Hepatic stellate cell (primary cell): Measurements from ENCODE around the gene HDC.

Source experiments
- DNase-seq: peaks from one replicate; pipeline ENCODE4 v3.0.0; 2011; ENCODE audit warnings: low spot score

The HDC gene, protein sequence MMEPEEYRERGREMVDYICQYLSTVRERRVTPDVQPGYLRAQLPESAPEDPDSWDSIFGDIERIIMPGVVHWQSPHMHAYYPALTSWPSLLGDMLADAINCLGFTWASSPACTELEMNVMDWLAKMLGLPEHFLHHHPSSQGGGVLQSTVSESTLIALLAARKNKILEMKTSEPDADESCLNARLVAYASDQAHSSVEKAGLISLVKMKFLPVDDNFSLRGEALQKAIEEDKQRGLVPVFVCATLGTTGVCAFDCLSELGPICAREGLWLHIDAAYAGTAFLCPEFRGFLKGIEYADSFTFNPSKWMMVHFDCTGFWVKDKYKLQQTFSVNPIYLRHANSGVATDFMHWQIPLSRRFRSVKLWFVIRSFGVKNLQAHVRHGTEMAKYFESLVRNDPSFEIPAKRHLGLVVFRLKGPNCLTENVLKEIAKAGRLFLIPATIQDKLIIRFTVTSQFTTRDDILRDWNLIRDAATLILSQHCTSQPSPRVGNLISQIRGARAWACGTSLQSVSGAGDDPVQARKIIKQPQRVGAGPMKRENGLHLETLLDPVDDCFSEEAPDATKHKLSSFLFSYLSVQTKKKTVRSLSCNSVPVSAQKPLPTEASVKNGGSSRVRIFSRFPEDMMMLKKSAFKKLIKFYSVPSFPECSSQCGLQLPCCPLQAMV

DNA sequence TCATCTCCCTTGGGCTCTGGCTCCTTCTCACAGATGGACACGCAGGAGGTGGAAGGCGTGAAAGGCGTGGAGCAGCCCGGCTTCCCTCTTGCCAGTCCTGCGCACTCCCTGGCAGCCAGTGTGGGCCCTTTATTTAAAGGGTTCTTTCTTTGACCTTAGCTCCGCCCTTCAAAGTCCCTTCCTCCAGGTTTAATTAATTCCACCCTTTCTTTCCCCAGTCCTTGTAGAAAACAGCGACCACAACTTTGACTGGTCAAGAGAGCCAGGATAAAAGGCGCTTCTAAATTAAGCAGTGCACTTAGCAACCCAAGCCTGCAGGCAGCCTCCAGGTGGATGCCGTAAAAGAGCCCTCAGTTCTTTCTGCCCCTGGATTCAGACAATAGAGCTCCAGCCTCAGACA lies at the start of gene HDC:
TSS of gene HDC (minus strand) at position 107 of the 400 bp plus-strand sequence. CDS start at position 4, 103 bp downstream.
- no peak for DNase-seq

DNA sequence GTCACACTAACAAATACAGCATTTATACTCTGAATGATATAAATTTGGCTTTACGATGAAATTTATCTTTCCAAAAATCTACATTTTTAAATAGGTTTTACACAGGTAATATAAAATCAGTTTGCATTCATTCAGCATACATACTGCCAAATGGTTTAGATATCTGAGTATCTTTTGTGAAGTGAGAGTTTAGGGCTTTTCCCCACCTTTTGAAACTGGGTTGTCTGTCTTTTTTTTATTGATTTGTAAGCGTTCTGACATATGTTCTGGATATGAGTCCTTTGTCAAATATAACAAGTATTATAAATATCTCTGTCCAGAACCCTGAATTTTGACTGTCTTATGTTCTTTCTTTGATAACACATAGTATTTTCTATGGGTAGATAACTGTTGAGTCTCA lies 47.1 kb upstream of the HDC start:
- no peak for DNase-seq

DNA sequence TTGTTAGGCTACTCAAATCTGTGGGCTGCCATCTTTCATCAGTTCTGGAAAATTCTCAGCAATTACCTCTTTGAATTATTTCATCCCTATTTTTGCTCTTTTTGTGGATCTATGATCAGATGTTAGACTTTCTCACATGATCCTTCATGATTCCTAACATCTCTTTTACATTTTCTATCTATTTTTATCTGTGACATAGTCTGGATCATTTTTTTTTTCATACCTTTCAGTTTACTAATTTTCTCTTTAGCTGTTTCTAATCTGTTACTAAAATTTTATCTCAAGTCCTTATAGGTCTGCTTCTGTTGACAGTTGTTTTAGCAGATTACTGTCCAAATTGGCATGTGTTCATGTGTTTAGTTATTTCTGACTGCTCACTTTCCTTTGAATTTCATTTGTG lies 42.3 kb upstream of the HDC start:
- no peak for DNase-seq

DNA sequence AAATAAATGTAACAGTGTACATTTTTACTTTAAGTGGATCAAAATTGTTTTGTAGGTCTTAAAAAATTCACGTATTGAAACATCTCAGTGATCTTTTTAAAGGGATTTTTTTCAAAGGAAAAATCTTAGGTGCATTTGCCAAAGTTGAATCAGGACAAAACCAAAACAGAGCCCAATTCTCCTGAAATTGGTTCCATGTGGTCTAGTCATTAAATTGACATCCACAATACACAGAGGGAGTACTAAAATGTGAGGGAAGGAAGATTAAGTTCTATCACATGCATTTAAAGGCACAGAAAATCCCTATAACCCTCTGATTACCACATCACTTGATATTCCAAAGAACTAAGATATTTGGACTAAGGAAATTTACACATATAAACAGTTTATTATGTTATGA lies 39.3 kb upstream of the HDC start:
- no peak for DNase-seq

DNA sequence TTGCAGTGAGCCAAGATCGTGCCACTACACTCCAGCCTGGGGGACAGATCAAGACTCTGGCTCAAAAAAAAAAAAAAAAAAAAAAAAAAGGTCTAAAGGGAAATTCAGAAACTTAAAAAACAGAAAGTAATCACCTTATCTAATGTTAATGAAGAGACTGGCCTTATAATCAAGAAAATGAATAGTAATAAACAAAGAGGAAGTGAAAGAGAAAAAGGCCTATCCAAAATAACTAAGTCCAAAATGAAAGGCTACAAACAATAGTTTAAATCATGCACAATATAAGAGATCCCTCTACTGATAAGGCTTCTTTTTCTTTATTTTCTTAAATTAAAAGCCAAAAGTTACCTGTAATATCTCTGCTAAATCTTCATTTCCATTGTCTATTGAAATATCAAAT lies 37.1 kb upstream of the HDC start:
- no peak for DNase-seq

DNA sequence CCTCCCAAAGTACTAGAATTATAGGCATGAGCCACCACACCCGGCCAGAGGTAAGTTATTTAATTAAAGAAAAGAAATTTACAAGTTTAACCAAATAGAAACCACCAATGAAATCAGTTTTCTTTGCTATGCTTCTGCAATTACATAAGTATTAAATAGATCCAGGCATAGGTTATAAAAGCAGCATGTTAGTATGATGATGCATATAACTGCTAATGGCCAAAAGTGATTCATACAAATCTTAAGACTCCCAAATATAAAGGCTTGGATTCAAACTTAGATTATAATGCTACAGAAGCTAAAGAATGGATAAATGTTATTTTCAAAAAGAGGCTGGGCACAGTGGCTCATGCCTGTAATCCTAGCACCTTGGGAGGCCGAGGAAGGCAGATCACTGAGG lies 32.8 kb upstream of the HDC start:
- no peak for DNase-seq

DNA sequence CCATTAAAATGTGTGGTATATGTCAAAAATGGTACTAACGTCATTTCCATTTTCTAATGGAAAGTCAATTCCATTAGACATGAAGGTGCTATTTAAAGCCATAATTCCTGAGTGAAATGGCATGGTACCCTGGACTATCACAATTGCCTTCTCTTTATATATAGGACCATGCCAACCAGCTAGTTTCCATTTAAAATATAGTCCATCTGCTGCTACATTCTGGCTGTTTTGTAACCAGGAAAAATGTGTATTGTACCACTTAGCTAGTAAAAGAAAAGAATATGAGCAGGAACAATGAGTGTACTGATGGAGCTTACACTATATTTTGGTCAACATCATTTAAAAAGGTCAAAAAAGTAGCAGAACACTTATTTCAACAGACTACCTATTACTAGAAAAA lies 30.4 kb upstream of the HDC start:
- no peak for DNase-seq

DNA sequence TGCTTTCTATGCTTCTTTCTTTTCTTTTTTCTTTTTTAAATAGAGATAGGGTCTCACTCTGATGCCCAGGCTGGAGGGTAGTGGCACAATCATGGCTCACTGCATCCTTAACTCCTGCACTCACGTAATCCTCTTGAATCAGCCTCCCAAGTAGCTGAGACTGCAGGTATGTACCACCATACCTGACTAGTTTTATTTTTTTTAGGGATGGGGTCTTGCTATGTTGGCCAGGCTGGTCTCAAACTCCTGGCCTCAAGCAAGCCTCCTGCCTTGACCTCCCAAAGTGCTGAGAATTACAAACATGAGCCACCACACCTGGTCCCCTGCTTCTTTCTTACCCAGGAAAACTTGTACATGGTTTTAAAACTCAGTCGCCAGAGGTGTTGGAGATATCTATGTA lies 24.2 kb upstream of the HDC start:
- no peak for DNase-seq

DNA sequence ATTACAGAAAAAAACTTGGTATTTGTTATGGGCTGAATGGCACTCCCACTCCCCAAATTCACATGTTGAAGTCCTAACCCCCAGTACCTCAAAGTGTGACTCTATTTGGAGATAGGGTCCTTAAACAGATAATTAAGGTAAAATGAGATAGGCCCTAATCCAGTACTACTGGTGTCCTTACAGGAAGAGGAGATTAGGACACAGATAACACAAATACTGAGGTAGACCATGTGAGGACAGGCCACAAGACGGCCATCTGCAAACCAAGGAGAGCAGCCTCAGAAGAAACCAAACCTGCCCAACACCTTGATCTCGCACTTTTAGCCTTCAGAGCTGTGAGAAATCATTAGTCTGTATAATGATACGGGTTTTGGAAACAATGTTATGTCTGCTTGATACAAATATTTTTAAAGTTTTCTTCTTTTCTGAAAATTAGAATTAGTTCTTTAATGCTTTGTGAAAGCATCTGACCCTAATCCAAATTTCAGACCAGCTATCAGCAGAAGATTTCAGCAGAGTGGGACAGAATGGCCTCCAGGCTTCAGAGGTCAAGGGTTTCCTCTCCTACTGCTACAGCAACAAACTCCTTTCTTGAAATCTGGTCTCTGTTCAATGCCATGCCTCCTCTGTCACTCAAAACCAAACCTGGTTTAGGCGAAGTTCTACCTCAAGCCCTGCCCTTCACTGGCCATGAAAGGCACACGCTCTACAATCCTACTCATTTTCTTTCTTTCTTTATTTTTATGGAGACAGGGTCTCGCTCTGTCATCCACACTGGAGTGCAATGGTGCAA lies 22.0 kb upstream of the HDC start:
- DNase-seq, result no peak

DNA sequence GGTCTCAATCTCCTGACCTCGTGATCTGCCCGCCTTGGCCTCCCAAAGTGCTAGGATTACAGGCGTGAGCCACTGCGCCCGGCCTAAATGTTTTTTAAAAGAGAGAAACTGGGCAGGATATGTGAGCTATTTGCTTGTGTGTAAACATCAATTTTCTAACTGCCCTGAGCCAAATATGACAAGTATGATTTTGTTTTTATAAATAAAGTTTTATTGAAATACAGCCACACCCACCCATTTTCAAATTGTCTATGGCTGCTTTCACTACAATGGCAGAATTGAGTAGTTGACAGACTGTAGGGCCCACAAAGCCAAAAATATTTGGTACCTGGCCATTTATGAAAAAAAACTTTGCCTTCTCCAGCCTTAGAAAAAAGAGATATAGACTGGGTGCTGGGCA lies 15.9 kb upstream of the HDC start:
- no peak for DNase-seq

DNA sequence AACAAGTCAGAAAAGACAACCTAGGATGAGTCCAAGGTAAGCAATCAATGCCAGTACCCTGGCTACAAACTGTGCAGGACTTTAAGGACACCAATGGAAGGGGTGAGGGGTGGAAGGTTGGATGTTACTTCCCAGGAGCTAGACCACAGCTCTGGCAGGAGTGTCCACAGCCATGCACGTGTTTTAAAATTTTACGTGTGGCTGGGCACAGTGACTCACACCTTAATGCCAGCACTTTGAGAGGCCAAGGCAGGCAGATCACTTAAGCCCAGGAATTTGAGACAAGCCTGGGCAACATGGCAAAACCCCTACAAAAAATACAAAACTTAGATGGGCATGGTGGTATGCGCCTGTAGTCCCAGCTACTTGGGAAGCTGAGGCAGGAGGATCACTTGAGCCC lies 14.7 kb upstream of the HDC start:
- DNase-seq, result no peak

DNA sequence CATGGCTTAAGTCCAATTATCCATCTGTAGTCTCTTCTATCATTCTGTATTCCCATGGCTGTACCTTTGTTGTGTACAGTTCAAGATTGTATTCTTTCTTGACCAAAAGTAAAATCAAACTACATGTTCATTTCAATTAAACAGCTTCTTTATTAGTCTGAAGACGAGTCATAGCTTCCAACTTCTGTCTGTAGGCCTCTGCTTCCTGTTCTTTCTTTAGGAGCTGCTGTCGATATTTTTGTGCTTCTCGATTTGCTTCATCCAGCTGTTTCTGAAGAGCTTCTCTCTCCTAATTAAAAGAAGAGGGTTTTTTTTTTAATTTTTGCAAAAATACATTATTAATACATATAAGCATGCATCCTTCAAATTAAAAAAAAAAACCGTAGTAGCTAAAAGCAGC lies 13.0 kb upstream of the HDC start:
- DNase-seq, result no peak

DNA sequence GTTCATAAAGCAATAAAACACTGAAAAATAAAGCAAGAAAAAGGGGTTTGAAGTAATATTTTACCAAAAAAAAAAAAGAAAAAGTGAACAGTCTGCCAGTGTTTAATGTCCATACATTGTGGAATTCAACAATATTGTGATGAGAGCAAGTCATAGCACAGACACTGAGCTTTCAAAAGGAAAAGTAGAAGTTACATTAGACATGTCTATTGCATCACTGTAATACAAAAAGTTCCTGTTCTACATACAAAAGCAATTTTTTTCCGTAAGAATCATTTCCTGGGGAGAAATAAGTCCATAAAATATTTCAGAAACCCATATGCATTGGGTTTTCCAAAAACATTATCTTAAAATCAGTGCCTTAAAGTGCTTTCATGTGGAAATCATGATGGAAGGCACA lies 11.8 kb upstream of the HDC start:
- no peak for DNase-seq

DNA sequence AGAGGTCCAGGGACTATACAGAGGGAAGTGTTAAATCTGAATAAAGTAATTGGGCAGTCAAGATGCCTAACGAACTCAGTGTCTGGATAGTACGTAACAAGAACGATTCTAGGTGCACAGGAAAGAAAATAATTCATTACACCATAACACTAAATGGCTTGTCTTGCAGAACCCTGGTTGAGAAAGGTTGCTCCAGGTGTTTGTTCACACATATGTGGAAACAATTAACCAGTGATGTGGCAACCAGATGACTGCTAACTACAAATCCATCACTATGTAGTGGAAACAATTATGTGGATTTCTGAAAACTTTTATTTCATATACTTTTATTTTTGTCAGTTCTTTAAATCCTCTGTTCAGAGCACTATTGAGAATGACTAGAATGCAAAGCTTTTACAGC lies 10.4 kb upstream of the HDC start:
- no peak for DNase-seq

DNA sequence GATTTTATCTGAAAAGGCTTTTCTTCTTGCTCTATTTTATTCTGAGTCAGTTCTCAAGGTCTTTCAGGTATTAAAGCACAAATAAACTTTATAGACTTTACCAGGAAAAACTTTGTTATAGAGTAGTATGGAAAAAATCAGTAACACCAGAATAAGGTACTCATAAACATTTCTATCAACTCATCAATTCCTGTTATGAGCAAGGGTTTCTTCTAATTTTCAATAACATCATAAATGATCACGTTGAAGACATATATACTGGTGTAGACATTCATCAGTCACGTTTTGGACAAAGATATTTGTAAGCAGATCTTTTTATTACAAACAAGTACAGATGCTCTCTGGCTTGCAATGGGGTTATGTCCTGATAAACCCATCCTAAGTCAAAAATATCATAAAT lies 9.6 kb upstream of the HDC start:
- no peak for DNase-seq

DNA sequence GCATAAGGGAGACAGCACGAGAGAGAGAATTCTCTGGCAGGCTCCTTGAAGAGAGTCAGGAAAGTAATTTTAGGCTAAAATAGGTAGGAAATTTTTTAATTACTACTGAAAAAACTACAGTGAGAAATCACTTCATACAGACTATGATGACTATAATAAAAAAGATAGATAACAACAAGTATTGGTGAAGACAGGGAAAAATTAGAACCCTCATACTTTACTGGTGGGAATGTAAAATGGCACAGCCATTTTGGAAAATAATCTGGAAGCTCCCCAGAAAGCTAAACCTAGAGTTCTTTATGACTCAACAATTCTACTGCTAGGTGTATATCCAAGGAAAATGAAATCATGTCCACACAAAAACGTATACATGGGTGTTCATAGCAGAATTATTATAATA lies 2.1 kb upstream of the HDC start:
- DNase-seq, result no peak

DNA sequence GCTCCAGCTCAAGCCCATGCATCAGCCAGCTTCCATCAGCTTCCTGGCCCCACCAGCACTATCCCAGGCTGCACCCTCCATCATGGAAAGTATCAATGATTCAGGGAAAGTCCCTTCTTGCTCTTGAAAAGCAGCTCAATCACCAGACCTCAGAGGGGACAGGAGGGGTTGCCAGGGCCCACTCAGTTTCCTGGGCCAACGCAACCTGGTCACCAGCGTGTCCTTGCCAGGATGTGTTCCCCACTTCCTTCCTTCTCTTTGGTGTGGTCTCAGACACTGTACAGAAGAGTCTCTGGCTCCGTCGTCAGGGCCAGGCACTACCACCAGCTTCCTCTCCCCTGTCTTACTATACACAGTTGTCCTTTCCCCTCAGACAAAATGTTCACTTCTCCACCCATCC lies 3.0 kb downstream of the HDC start:
- no peak for DNase-seq

DNA sequence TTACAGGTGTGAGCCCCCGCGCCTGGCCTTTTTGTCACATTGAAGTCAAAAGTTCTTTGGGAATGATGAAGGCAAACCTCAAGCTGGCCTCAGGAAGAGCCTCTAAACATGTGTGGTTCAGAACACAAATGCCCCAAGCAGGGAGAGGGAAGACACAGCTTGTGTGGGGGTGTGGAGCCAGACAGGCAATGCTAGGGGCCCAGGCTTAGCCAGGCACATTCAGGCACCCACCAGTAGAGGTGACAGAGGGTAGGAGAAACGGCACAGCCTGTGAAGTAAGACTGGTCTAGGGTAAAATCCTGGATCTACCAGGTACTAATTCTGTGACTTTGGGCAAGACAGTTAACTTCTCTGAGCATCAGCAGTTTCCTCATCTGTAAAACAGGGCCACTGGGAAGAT lies 3.5 kb downstream of the HDC start:
- no peak for DNase-seq

DNA sequence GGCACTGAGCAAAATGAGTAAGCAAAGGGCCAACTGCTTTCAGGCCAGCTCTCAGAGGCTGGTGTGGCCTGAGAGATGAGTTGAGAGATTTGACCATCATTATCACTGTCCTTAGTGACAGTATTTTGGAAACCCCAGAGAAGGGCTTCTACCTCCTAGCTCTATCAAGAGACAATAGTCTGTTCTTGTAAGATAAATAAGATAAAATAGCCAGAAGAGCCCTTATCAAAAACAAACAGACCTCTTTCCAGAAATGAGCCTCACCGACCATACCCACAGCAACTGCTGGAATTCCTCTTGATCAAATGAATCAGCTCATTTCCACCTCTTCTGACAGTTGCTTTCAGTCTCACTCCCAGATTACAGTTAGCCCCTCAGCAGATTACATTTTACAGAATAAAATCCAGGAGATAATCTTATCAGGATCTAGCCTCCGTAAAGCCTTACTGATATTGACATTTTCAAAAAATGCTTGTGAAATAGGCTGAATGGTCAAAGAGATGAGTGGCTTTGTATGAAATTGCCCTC lies 4.5 kb downstream of the HDC start:
- no peak for DNase-seq

DNA sequence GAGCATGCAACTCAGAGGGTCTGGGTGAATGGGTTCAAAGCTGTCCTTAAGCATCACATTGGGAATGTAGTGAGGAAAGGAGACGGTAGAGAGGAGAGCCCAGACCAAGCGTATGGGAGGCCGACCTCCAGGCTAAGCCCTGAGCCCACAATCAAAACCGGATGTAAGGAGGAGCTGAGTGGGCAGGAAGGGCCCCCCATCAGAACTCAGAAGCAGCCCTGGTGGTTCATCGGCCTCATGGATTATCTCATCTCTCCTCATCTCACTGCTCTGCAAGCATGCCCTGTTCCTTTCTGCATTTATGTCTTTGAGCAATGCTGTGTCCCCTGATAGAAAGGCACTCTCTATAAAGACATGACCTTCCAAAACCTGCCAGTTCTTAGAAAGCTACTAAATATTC lies 6.2 kb downstream of the HDC start:
- DNase-seq, result no peak

DNA sequence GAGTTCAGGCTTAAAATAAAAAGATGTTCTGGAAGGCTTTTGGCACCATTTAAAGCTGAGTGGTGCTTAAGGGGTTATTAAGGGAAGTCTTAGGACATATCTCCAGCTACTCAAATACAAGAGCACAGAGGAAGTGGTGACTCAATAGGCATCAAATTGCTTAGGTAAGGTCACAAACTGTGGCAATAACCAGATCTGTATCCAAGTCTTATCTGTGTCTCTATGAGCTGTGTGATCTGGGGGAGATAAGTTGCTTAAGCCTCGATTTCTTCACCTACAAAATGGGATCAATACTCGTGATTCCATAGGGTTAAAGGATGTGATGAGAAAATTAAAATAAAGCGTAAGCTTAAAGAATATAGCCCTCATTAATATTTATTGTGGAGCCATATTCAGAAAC lies 7.6 kb downstream of the HDC start:
- no peak for DNase-seq

DNA sequence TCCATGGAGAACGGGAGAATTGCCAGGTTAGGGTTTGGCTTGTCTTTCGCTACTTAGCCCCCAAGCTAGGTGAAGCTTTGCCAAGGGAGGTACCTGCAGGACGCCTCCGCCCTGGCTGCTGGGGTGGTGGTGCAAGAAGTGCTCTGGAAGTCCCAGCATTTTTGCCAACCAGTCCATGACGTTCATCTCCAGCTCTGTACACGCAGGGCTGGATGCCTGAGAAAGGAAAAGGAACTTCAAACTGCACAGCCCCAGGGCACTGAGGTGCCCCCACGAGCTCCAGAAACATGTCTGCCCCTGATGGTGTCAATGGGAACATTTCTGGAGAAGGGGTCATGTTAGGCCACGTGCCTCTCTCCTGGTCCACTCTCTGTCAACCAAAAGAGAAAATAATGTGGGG lies 8.2 kb downstream of the HDC start:
- no peak for DNase-seq
